Rectal smooth muscle tissue (tissue), 1 donor: Measurements from ENCODE around the gene MTNR1B.

ENCODE experiments used
- H3K27ac ChIP-seq: one replicate; pipeline ENCODE4 v1.7.0; 2013; ENCODE audit warnings: low read depth, low read length, inconsistent platforms
- H3K27me3 ChIP-seq: one replicate; pipeline ENCODE4 v1.7.0; 2013; ENCODE audit warnings: low read length; ENCODE audit not compliant: control insufficient read depth, insufficient read depth
- H3K36me3 ChIP-seq: one replicate; pipeline ENCODE4 v1.7.0; 2013; ENCODE audit warnings: low read length; ENCODE audit not compliant: control insufficient read depth, insufficient read depth
- H3K4me1 ChIP-seq: one replicate; pipeline ENCODE4 v1.7.0; 2013; ENCODE audit warnings: low read length; ENCODE audit not compliant: control insufficient read depth, insufficient read depth
- H3K4me3 ChIP-seq: one replicate; pipeline ENCODE4 v1.7.0; 2013; ENCODE audit warnings: low read length
- H3K9ac ChIP-seq: one replicate; pipeline ENCODE4 v1.7.0; 2013; ENCODE audit warnings: low read length

The MTNR1B gene

GRCh38 chr11:92969634-92970347, at the start of gene MTNR1B:
Gene MTNR1B (plus strand): TSS chr11:92969651. CDS start chr11:92969726, 75 bp downstream.
- H3K4me1 ChIP-seq, result no peaks in the 10 kb centered on the region
- H3K27ac ChIP-seq, result no peak within 1 kb of the TSS
- no peak within 1 kb of the TSS for H3K4me3 ChIP-seq
- H3K36me3 ChIP-seq, result no peaks in the 10 kb centered on the region
- no peak within 1 kb of the TSS for H3K9ac ChIP-seq
- H3K27me3 ChIP-seq, result peaks cover 4% of the 10 kb centered on the region

GRCh38 chr11:92920331-92920730, 49.1 kb upstream of the MTNR1B start:
- H3K27ac ChIP-seq, result no peak overlapping the region
- H3K36me3 ChIP-seq, result no peaks in the 10 kb centered on the region
- H3K4me1 ChIP-seq, result no peaks in the 10 kb centered on the region
- no peaks in the 10 kb centered on the region for H3K27me3 ChIP-seq
- no peak overlapping the region for H3K9ac ChIP-seq
- H3K4me3 ChIP-seq, result no peak overlapping the region

GRCh38 chr11:92922731-92923130, 46.7 kb upstream of the MTNR1B start:
- H3K4me1 ChIP-seq, result no peaks in the 10 kb centered on the region
- H3K27me3 ChIP-seq, result no peaks in the 10 kb centered on the region
- H3K4me3 ChIP-seq, result no peak overlapping the region
- no peaks in the 10 kb centered on the region for H3K36me3 ChIP-seq
- H3K27ac ChIP-seq, result no peak overlapping the region
- H3K9ac ChIP-seq, result no peak overlapping the region

- Histone ChIP-seq H3K27ac (no peak overlapping the region), H3K9ac (no peak overlapping the region), H3K27me3 (no peaks in the 10 kb centered on the region), H3K4me1 (no peaks in the 10 kb centered on the region), H3K4me3 (no peak overlapping the region), H3K36me3 (no peaks in the 10 kb centered on the region)
These were observed 40.2 kb upstream of the MTNR1B start for GRCh38 chr11:92929246-92929645.

GRCh38 chr11:92929653-92930052, 39.8 kb upstream of the MTNR1B start:
- H3K27me3 ChIP-seq, result no peaks in the 10 kb centered on the region
- H3K4me3 ChIP-seq, result no peak overlapping the region
- H3K4me1 ChIP-seq, result no peaks in the 10 kb centered on the region

GRCh38 chr11:92931746-92932422, 37.6 kb upstream of the MTNR1B start:
- H3K9ac ChIP-seq, result no peak overlapping the region
- H3K27me3 ChIP-seq, result no peaks in the 10 kb centered on the region
- H3K36me3 ChIP-seq, result no peaks in the 10 kb centered on the region
- H3K4me1 ChIP-seq, result no peaks in the 10 kb centered on the region
- no peak overlapping the region for H3K4me3 ChIP-seq
- no peak overlapping the region for H3K27ac ChIP-seq

More at GRCh38 chr11:92929653-92930052, 39.8 kb upstream of the MTNR1B start:
- Histone ChIP-seq H3K9ac (no peak overlapping the region), H3K27ac (no peak overlapping the region), H3K36me3 (no peaks in the 10 kb centered on the region)

GRCh38 chr11:92939305-92939704, 30.1 kb upstream of the MTNR1B start:
- Histone ChIP-seq H3K27me3 (no peaks in the 10 kb centered on the region), H3K9ac (no peak overlapping the region), H3K36me3 (no peaks in the 10 kb centered on the region), H3K4me3 (no peak overlapping the region), H3K4me1 (no peaks in the 10 kb centered on the region), H3K27ac (no peak overlapping the region)

- H3K4me1 ChIP-seq, result no peaks in the 10 kb centered on the region
- H3K27ac ChIP-seq, result no peak overlapping the region
- no peak overlapping the region for H3K9ac ChIP-seq
- H3K4me3 ChIP-seq, result no peak overlapping the region
- H3K27me3 ChIP-seq, result no peaks in the 10 kb centered on the region
- no peaks in the 10 kb centered on the region for H3K36me3 ChIP-seq
These were observed 27.5 kb upstream of the MTNR1B start for GRCh38 chr11:92941676-92942571.

- H3K27me3 ChIP-seq, result no peaks in the 10 kb centered on the region
- no peaks in the 10 kb centered on the region for H3K36me3 ChIP-seq
- H3K9ac ChIP-seq, result no peak overlapping the region
- no peak overlapping the region for H3K27ac ChIP-seq
- no peaks in the 10 kb centered on the region for H3K4me1 ChIP-seq
- H3K4me3 ChIP-seq, result no peak overlapping the region
These were observed 22.7 kb upstream of the MTNR1B start for GRCh38 chr11:92946707-92947106.

- Histone ChIP-seq H3K27ac (no peak overlapping the region), H3K9ac (no peak overlapping the region), H3K4me1 (no peaks in the 10 kb centered on the region), H3K27me3 (no peaks in the 10 kb centered on the region), H3K4me3 (no peak overlapping the region), H3K36me3 (no peaks in the 10 kb centered on the region)
These were observed 21.3 kb upstream of the MTNR1B start for GRCh38 chr11:92948116-92948515.

- no peak overlapping the region for H3K9ac ChIP-seq
- no peaks in the 10 kb centered on the region for H3K27me3 ChIP-seq
- no peaks in the 10 kb centered on the region for H3K36me3 ChIP-seq
- no peak overlapping the region for H3K4me3 ChIP-seq
- H3K4me1 ChIP-seq, result no peaks in the 10 kb centered on the region
- no peak overlapping the region for H3K27ac ChIP-seq
These were observed 15.4 kb upstream of the MTNR1B start for GRCh38 chr11:92954003-92954402.

GRCh38 chr11:92955860-92956259, 13.6 kb upstream of the MTNR1B start:
- Histone ChIP-seq H3K4me3 (no peak overlapping the region), H3K9ac (no peak overlapping the region), H3K27me3 (no peaks in the 10 kb centered on the region), H3K27ac (no peak overlapping the region), H3K4me1 (no peaks in the 10 kb centered on the region), H3K36me3 (no peaks in the 10 kb centered on the region)
